22Rv1 (cell line): ENCODE measurements around the gene ACD.

Experiments
- CTCF ChIP-seq: fragments of 450-650 bp; IDR thresholded peaks from 2 replicates; pipeline ENCODE4 v1.5.1; 2017; ENCODE audit warnings: mild to moderate bottlenecking
- ZFX ChIP-seq: fragments of 450-650 bp; IDR thresholded peaks from 2 replicates; pipeline ENCODE4 v1.6.1; 2017; ENCODE audit warnings: antibody characterized with exemption, borderline replicate concordance

GRCh38 chr16:67666559-67667452 lies 6.7 kb upstream of the ACD start, which contains the start of the genes C16orf86 and ENKD1:
- TF ChIP-seq CTCF (no peak), ZFX (no peak)
